BE2C (cell line): ENCODE measurements around the gene PLEKHA6.

Source experiments
- DNase-seq: peaks from one replicate; pipeline ENCODE4 v3.0.0-alpha.2; 2020
- H3K27me3 ChIP-seq: fragments of 250-450 bp; sonication (Bioruptor Pico); 2 replicates; pipeline ENCODE4 v1.5.1; 2020; ENCODE audit warnings: mild to moderate bottlenecking
- H3K36me3 ChIP-seq: fragments of 250-450 bp; sonication (Bioruptor Pico); 2 replicates; pipeline ENCODE4 v1.5.1; 2020; ENCODE audit warnings: mild to moderate bottlenecking
- H3K4me1 ChIP-seq: fragments of 250-450 bp; sonication (Bioruptor Pico); 2 replicates; pipeline ENCODE4 v1.5.1; 2020
- H3K4me3 ChIP-seq: 2 replicates; pipeline ENCODE4 v1.5.1; 2011; ENCODE audit warnings: low read depth, low read length
- H3K9me3 ChIP-seq: fragments of 250-450 bp; sonication (Bioruptor Pico); 2 replicates; pipeline ENCODE4 v1.5.1; 2020
- CTCF ChIP-seq: IDR thresholded peaks from 2 replicates; pipeline ENCODE4 v1.5.1; 2012; ENCODE audit warnings: mild to moderate bottlenecking, low read depth, low read length

The PLEKHA6 gene

GRCh38 chr1:204232526-204232925, 127.2 kb downstream of the PLEKHA6 start:
- TF ChIP-seq CTCF: no peak
- Histone ChIP-seq H3K4me1 (no peaks in the 10 kb centered on the region), H3K9me3 (no peaks in the 10 kb centered on the region), H3K4me3 (no peak overlapping the region), H3K36me3 (peaks cover 90% of the 10 kb centered on the region), H3K27me3 (no peaks in the 10 kb centered on the region)
- DNase-seq: no peak

DNA sequence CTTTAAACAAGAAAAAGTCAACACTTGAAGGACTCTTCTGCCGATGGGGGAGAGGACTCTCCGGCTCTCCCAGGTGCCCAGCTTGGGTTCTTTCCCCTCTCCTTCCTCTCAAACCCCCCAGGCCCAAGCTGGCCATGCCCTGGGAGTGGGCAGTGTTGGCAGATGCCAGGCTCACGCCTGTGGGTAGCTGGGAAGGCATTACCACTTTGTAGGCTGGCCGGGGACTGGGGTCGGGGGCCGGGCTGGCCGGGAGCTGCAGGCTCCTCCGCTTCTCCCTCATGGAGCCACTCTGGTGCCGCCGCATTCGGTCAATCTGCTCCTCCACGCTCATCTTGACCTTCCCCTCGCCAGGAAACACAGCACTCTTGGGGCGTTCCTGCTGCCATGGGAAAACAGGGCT, 129.5 kb downstream of the PLEKHA6 start:
- no peak for TF ChIP-seq CTCF
- Histone ChIP-seq H3K36me3 (peaks cover 77% of the 10 kb centered on the region), H3K27me3 (no peaks in the 10 kb centered on the region), H3K4me1 (no peaks in the 10 kb centered on the region), H3K9me3 (no peaks in the 10 kb centered on the region), H3K4me3 (no peak overlapping the region)
- no peak for DNase-seq

DNA sequence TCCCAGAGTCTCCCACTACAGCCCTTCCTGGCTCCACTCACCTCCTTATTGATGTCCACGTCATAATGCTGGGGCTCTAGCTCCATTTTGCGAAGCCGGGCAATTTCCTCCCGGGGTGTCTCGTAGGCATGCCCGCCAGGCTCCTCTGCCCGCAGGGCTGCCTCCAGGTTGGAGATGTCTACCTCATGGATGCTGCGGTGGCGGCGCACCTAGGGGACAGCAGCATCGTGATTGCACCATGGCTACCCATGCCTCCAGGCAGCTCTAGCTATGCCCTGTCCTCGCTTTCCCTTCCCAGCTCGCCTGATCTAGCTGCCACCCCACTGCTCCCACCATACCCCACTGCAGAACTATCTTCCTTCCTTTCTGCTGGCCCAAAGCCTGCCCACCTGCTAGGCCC, 130.8 kb downstream of the PLEKHA6 start:
- no peaks in the 10 kb centered on the region for H3K9me3 ChIP-seq
- H3K4me1 ChIP-seq: no peaks in the 10 kb centered on the region
- H3K36me3 ChIP-seq: peaks cover 67% of the 10 kb centered on the region
- no peaks in the 10 kb centered on the region for H3K27me3 ChIP-seq
- H3K4me3 ChIP-seq: no peak overlapping the region
- no peak for TF ChIP-seq CTCF
- no peak for DNase-seq

DNA sequence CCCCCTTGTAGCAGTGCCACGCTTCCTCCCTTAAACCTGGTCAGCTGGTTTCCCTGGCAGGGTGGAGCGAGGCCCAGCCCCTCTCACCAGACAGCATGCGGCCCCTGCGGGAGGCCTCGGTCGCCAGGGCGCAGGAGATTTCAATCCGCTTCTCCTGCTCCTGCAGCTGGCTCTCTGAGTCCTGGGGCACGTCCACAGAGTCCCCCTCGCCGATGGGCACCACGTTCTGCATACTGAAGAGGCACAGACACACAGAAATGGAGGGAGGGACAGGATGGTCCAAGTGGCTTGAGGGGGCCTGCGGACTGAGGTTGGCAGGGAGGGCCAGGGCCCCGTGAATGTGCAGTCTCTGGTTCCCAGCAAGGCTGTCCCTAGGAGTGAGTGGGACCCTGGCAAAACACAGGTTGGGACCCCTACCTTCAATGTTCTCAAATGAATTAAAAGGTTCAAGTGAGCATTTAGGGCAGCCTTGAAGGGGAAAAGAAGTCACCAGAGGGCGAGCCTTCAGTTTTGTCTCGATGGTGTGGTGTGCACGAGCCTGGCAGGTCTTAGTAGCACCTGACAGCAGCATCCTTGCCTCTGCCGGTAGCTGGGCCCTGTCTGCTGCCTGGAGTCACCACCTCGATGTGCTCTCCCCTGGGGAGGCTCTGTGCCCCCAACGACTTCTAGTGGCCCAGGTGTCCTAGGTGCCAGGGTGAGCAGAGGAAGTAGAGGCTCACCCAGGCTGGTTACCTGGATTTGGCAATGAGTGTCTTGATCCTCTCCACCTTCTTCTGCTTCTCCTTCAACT, 131.5 kb downstream of the PLEKHA6 start:
- no peak for DNase-seq

GRCh38 chr1:204227351-204227750, 132.4 kb downstream of the PLEKHA6 start:
- Histone ChIP-seq H3K4me3 (no peak overlapping the region), H3K27me3 (no peaks in the 10 kb centered on the region), H3K36me3 (peaks cover 65% of the 10 kb centered on the region), H3K4me1 (no peaks in the 10 kb centered on the region), H3K9me3 (no peaks in the 10 kb centered on the region)
- no peak for DNase-seq
- no peak for TF ChIP-seq CTCF

More for the DNA sequence above, 131.5 kb downstream of the PLEKHA6 start:
- Histone ChIP-seq H3K27me3 (no peaks in the 10 kb centered on the region), H3K36me3 (peaks cover 60% of the 10 kb centered on the region), H3K4me3 (no peak overlapping the region), H3K9me3 (no peaks in the 10 kb centered on the region), H3K4me1 (no peaks in the 10 kb centered on the region)
- TF ChIP-seq CTCF: no peak
